GM13977 (cell line): ENCODE results near the gene RXRA.
A peak's percentile ranks its signal among the peaks of the same experiment; 100 is the strongest.

Experiments used
- DNase-seq: peaks from one replicate; pipeline ENCODE4 v3.0.0; 2012; ENCODE audit warnings: low spot score
- CTCF ChIP-seq: IDR thresholded peaks from 2 replicates; pipeline ENCODE4 v1.5.1; 2012; ENCODE audit warnings: mild to moderate bottlenecking, control low read depth; ENCODE audit not compliant: insufficient read depth; ENCODE audit errors: extremely low read depth, missing control alignments
- in situ Hi-C: fragments of 300-500 bp; cut with MboI; formaldehyde crosslinking; loops from one replicate; pipeline ENCODE4 v1.12.0; 2022; ENCODE audit warnings: low sequenced_read_pairs, low pct_unique_long_range_greater_than_20kb, mixed read lengths, inconsistent platforms; ENCODE audit not compliant: unreplicated experiment

RXRA gene

DNA sequence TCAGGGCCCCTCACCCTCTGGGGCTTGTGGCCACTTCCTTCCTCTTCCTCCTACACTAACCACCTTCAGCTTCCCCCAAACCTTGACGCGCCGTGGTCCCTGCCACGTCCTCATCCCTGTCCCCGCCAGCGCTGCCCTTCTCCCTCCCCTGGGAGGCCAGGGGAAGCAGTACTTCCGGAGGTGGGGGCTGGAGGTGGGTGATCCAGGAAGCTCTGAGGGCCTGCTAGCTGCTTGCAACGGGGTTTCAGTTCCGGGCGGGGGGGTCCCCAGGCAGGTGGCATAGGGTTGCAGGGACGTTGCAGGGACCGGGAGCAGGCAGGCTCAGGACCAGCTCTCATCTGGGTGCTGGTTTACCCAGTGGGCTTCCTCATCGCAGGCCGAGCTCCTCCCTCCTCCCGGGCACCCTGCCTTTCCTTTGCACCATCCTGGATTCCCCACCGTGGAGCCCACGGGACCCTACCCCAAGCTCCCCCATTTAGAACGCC, 70.0 kb downstream of the RXRA start:
- in situ Hi-C loops, result no loop called here
- peak; percentile 68 for DNase-seq
- no peak for TF ChIP-seq CTCF

- no peak for TF ChIP-seq CTCF
- no peak for DNase-seq
- in situ Hi-C loops, result no loop called here
These were observed 70.6 kb downstream of the RXRA start for GRCh38 chr9:134396825-134397224.

DNA sequence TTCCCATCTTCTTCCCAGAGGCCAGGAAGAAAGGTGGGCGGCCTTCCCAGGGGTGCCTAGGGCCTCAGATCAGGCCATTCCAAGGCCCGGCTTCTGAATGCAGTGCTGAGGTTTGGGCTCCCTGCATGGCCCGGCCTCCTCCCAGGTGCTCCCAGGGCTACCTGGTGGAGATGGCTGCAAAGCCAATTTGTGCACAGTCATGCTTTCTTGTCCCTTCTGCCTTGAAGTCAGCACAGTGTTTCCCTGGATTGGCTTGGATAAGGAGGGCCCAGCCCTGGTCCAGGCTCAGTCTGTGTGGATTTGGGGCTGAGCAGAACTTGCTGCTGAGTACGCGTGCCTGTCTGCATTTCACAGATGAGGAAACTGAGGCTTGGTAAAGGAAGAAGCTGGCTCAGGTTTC, 72.5 kb downstream of the RXRA start:
- no peak for TF ChIP-seq CTCF
- in situ Hi-C loops, result no loop called here

GRCh38 chr9:134399435-134400056, 73.3 kb downstream of the RXRA start:
- in situ Hi-C loops, result no loop called here

More for the DNA sequence above, 72.5 kb downstream of the RXRA start:
- DNase-seq, result no peak

GRCh38 chr9:134400283-134400682, 74.0 kb downstream of the RXRA start:
- in situ Hi-C loops, result no loop called here
- no peak for TF ChIP-seq CTCF
- DNase-seq, result no peak

More at GRCh38 chr9:134399435-134400056, 73.3 kb downstream of the RXRA start:
- TF ChIP-seq CTCF, result peak; percentile 57
- DNase-seq, result no peak

- in situ Hi-C loops, result no loop called here
- no peak for DNase-seq
- TF ChIP-seq CTCF, result no peak
These were observed 75.1 kb downstream of the RXRA start for GRCh38 chr9:134401391-134401790.
